ENCODE data around the gene MTR.

MTR gene

DNA sequence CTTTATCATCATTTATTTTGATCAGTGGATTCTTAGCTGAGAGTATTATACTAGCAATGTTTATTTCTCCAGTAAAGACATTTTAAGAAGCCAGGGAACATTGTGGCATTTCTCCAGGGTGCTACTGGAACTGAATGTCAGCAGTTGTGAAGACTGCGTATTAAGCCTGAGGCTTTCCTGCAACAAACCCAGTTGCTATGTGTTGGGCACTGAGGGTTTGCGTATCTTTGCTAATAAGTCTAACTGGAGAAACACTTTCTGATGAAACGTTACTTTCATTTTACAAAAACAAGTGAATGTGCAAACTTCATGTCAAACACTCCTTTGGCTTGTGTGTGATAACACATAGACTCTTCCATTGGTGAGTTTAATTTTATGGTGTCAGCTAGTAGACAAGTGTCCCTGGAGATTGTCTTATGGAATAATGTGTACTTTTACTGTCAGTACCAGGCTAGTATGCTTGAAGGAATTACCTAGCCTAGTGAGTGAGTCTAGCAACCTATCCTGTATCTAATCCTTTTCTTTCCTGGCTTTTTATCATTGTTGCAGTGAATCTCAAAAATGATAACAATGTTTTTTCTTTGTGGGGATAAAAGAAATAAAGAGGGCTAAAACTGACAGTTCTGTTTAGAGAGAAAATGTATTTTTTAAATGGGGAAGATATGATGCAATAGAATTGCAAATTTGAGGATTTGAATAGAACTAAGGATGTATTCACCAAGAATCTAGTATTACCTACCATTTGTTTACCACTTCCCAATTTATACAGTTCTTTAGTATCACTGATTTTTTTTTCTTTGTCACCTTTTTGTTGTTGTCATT, 70.1 kb downstream of the MTR start:
- DNase-seq: no peak

DNA sequence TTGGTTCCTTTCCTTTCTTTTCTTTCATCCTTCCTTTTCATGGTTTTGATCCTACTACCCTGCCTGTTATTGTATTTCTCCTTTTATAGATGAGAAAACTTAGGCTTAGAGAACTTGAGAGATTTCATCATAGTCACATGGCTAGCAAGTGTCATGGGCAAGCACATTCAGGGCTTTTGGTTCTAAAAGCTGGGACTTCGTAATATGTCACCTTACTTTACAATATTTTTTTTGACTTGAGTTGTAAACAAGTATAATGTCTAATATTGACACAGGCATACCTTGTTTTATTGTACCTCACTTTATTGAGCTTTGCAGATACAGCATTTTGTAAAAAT, 70.7 kb downstream of the MTR start:
- no peak for DNase-seq

GRCh38 chr1:236868625-236869467, 73.8 kb downstream of the MTR start:
- DNase-seq: peak; percentile 0

GRCh38 chr1:236869911-236870310, 74.8 kb downstream of the MTR start:
- DNase-seq: no peak

- DNase-seq: no peak
These were observed 75.6 kb downstream of the MTR start for GRCh38 chr1:236870721-236871120.

DNA sequence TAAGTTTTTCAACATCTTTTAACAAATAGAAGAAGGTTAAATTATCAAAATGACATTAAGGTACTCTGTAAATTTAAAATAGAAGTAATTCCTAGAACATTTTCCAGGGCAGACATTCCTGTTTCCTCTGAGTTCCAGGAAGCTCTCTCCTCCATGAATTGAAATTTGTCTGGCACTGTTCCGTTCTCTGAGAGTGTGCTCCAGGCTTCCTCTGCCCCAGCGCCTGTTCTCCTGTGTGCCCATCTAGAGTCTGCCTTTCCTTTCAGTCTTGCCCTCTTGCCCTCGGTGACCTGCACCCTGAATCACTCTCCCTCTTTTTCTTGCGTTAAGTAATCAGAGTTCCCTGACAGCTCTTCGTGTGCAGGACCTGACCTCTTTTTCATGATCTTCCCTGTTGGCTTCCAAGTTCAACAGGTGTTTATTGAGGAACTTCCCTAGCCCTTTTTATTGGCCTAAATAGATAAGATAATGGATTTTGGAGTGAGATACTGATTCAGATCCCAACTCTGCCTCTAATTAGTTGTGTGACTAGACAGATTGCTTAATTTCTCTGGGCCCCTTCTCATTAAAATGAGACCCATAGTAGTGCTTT, 77.1 kb downstream of the MTR start:
- DNase-seq: no peak

DNA sequence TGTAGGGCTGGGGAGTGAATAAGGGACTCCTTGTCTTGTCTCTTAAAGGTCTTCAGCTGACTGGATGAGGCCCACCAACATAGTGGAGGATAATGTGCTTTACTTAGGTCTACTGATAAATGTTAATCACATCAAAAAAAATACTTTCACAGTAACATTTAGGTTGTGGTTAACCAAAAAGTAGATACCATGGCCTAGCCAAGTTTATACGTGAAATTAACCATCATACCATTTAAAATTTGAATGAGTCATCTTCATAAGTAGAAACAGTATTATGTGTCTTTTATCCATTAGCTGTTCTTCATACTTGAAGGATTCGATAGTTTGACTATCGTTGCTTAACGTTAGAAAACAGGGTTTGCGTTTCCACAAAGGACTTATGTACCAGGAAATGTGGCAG, 80.9 kb downstream of the MTR start:
- DNase-seq: no peak

- DNase-seq: no peak
These were observed 82.6 kb downstream of the MTR start for GRCh38 chr1:236877661-236878060.

DNA sequence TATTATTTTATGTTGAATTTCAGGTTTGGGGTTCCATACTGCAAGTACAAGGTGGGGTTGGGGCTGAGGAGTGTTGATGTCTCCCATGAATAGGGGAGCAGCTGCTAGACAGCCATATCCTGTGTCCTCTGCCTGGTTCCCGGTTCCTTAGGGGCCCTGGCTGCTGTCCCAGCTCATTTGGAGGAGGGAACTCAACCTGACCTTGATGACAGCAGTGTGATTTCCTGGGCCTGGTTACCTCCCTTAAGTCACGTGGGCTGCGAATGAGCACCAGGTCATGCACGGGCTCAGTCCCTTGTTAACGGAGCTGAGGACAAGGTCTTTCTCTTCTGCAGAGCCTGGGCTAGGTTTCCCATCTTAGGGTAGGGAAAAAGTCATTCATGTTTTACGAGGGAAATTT, 85.1 kb downstream of the MTR start:
- no peak for DNase-seq

DNA sequence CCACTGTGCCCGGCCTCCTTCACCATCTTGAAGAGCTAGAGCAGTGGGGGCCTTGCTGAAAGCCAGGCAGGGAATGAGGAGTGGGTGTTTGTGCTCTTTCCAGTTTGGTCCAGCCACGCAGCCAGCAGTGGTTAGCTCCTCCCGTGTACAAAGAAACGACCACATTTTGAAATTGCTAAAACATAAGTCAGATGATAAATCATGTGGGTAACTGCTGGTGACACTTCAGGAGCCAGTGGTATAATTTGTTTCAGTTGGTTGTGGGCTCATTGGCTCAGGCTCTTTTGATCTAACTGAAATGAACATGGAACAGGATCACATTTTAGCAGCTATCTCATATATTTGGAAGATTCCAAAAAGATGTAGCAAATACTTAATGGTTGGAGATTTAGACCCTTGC, 87.6 kb downstream of the MTR start:
- no peak for DNase-seq

- no peak for DNase-seq
These were observed 91.1 kb downstream of the MTR start for GRCh38 chr1:236886199-236886598.

GRCh38 chr1:236887081-236887480, 92.0 kb downstream of the MTR start:
- DNase-seq: no peak

DNA sequence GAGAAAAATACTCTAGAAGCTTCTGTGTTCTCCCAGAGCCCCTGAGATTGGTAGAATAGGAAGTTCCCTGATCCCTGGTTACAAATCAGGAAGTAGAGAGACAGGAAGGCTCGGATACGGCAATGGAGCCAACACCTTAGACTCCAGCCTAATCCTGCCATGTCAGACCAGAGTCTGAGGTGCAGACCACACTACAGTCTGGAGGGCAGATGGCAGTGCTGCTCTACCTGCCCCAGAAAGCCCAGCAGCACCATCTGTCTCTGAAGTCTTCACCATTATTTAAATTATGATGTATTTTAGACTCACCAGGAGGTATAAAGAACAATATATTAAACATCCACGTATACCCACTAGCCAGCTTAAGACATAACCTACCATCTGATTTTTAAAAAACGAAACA, 93.0 kb downstream of the MTR start:
- DNase-seq: no peak

DNA sequence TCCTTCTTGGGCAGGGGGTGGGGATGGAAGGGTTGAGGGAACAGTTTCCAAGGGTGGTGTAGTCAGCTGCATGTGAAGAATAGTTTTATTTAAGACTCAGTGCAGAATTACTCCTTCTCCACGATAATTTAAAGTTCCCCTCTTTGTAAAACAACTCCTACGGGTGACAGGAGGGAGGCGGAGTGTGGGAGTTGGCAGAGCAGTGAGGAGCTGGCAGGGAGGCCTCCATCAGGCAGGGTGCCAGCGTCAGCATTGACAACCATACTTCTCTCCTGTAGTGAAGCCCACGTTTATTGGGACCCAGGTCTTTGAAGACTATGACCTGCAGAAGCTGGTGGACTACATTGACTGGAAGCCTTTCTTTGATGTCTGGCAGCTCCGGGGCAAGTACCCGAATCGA, 93.8 kb downstream of the MTR start:
- no peak for DNase-seq

DNA sequence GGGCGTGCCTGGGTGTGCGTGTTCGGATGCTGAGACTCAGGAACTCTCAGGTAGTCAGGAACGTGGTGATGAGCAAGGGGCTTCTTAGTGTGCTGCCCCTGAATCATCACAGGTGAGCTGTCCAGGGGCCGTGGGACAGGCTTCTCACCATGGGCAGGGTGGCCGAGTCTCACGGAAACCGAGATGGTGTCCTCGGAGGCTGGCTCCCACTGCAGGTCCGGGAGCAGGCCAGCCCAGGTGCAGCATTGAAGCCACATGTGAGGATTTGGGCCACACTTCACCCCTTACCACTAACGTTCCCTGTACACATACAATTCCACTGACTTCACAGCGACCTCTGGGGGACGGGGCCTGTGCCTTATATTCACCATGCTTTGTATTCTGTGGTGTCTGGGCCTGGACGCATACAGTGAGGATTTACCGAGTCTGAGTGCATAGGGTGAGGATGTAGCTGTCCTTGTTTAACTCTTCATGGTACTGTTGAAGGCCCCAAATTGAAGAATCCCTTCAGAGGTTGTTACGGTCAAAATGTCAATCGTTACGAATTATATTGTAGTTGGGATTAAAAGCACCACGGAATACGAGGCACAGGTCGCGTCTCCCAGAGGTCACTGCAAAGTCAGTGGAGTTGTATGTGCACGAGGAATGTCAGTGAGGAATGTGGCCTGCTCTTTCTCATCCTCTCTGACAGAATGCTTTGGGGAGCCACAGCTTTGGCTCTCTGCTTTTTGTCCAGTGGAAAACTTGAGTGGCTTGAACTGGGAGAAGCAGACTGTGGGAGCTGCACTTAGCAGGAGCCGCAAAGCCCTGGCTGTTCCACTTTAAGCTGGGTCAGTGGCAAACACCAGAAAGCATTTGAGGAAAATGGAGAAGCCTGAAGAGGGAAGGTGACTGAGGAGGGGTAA, 95.3 kb downstream of the MTR start:
- no peak for DNase-seq

GRCh38 chr1:236893626-236894545, 98.8 kb downstream of the MTR start:
- no peak for DNase-seq

DNA sequence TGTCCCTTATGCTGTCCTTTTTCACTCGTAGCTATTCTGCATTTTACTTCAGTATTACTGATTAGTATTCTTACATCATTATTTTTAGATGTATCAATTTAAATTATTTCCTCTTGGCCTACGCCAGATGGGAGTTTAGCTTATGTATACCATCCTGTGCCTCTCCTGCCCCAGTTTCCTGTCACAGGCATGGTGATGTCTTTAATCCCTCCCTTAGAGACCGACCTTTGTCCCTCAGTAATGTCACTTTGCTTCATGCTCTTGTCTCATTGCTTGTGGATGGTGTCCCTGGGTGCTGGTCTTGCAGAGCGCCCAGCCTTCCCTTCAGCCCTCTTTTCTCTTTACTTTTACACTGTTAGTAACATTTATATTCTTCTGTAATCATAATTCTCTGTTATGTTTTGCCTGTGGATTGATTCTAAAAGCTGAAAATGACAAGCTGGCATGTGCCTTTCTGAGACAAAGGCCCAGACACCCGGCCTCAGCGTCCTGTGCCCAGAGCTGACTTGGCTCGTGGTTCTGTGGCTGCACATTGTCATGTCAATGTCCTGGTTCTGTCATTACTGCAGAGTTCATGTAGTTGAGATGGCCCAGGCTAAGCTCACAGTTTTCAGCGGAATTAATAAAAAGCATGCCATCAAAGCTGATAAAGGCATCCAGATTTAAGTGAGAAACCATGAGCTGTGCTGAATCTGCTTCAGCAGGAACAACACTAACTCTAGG, 100.7 kb downstream of the MTR start:
- DNase-seq: no peak

DNA sequence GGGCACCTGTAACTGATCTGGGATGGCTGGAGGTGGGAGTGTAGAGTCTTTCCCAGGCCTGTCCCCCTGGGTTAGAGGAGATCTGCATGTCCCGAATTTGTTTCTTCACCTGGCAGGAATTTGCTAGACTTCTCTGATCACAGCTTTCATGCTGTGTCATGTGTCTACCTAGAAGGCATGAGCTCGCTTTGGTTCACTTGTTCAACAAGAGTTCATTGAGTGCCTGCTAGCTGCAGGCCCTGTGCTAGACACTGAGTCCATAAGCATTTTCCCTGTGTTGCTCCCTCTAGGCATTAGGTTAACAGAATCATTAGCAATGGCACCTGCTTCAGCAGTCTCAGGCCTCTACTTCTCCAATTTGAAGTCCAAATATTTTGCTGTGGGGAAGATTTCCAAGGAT, 101.6 kb downstream of the MTR start:
- DNase-seq: no peak

GRCh38 chr1:236904892-236905741, 110.0 kb downstream of the MTR start:
- no peak for DNase-seq

DNA sequence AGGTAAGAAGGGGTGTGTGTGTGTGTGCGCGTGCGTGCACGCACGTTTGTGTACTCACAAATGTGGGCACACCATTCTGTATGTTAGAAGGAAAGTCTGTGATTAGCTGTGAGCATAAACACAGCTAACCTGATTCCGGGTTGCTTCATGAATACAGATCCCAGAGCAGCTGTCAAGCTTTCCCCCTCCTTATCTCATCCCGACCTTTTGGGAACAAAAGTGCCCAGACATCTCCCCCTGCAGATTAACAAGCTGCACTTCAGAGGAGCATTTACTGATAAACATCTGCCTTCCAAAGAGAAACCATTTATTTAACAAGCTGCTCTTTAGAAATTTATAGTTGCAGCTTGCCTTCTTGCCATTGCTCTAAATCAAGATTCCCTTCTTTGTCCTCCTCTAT, 112.1 kb downstream of the MTR start:
- no peak for DNase-seq

Measured in DMS153 (cell line).